NT2/D1 (cell line): ENCODE data around the gene KCNN3.

ENCODE experiments used
- DNase-seq: peaks from one replicate; pipeline ENCODE4 v3.0.0-alpha.2; 2011; ENCODE audit warnings: low read depth, low spot score
- H3K27me3 ChIP-seq: 2 replicates; pipeline ENCODE4 v1.6.0; 2011; ENCODE audit warnings: mild to moderate bottlenecking; ENCODE audit not compliant: insufficient read length, insufficient read depth
- H3K36me3 ChIP-seq: 2 replicates; pipeline ENCODE4 v1.6.1; 2011; ENCODE audit warnings: mild to moderate bottlenecking, low read length, mixed read lengths; ENCODE audit not compliant: insufficient read depth, insufficient read length
- H3K4me1 ChIP-seq: 2 replicates; pipeline ENCODE4 v1.5.1; 2011; ENCODE audit not compliant: insufficient read depth, insufficient read length
- H3K4me3 ChIP-seq: 2 replicates; pipeline ENCODE4 v1.5.1; 2011; ENCODE audit warnings: low read depth; ENCODE audit not compliant: insufficient read length
- H3K9ac ChIP-seq: 2 replicates; pipeline ENCODE4 v1.6.0; 2011; ENCODE audit warnings: low read depth; ENCODE audit not compliant: insufficient read length
- H3K9me3 ChIP-seq: 2 replicates; pipeline ENCODE4 v1.5.1; 2011; ENCODE audit warnings: mild to moderate bottlenecking, low read length; ENCODE audit not compliant: insufficient read depth
- SUZ12 ChIP-seq: IDR thresholded peaks from 2 replicates; pipeline ENCODE4 v1.6.1; 2011; ENCODE audit not compliant: insufficient read length, insufficient read depth; ENCODE audit errors: extremely low read depth
- YY1 ChIP-seq: IDR thresholded peaks from 2 replicates; pipeline ENCODE4 v1.6.1; 2011; ENCODE audit not compliant: insufficient read length, insufficient read depth
- ZNF274 ChIP-seq: IDR thresholded peaks from 2 replicates; pipeline ENCODE4 v1.6.1; 2011; ENCODE audit warnings: mild to moderate bottlenecking, low read depth, low read length

KCNN3 gene

GRCh38 chr1:154715385-154715784 is 154.7 kb downstream of the KCNN3 start:
- no peak for TF ChIP-seq YY1
- no peak for TF ChIP-seq SUZ12
- no peak for TF ChIP-seq ZNF274
- Histone ChIP-seq H3K4me3 (no peak overlapping the region), H3K4me1 (peaks cover 3% of the 10 kb centered on the region), H3K27me3 (no peaks in the 10 kb centered on the region), H3K9ac (no peak overlapping the region), H3K36me3 (no peaks in the 10 kb centered on the region), H3K9me3 (no peaks in the 10 kb centered on the region)
- no peak for DNase-seq

- Histone ChIP-seq H3K9me3 (no peaks in the 10 kb centered on the region), H3K27me3 (no peaks in the 10 kb centered on the region), H3K4me1 (peaks cover 3% of the 10 kb centered on the region), H3K4me3 (no peak overlapping the region), H3K9ac (no peak overlapping the region), H3K36me3 (no peaks in the 10 kb centered on the region)
- TF ChIP-seq ZNF274: no peak
- TF ChIP-seq YY1: no peak
- TF ChIP-seq SUZ12: no peak
- DNase-seq: no peak
These were observed 155.4 kb downstream of the KCNN3 start for GRCh38 chr1:154714638-154715037.

GRCh38 chr1:154714052-154714623 is 155.9 kb downstream of the KCNN3 start:
- no peak overlapping the region for H3K4me3 ChIP-seq
- no peaks in the 10 kb centered on the region for H3K9me3 ChIP-seq
- no peak for TF ChIP-seq YY1
- TF ChIP-seq ZNF274: no peak
- TF ChIP-seq SUZ12: no peak
- H3K27me3 ChIP-seq: no peaks in the 10 kb centered on the region
- no peak for DNase-seq
- H3K36me3 ChIP-seq: no peaks in the 10 kb centered on the region
- H3K9ac ChIP-seq: no peak overlapping the region
- H3K4me1 ChIP-seq: peaks cover 6% of the 10 kb centered on the region

- TF ChIP-seq YY1 (no peak), SUZ12 (no peak), ZNF274 (no peak)
- Histone ChIP-seq H3K9ac (no peak overlapping the region), H3K4me3 (no peak overlapping the region), H3K36me3 (no peaks in the 10 kb centered on the region), H3K27me3 (no peaks in the 10 kb centered on the region), H3K9me3 (no peaks in the 10 kb centered on the region), H3K4me1 (peaks cover 10% of the 10 kb centered on the region)
- no peak for DNase-seq
These were observed 157.1 kb downstream of the KCNN3 start for GRCh38 chr1:154713005-154713404.

GRCh38 chr1:154712166-154712810 is 157.8 kb downstream of the KCNN3 start:
- no peak for DNase-seq
- Histone ChIP-seq H3K9ac (no peak overlapping the region), H3K4me3 (no peak overlapping the region), H3K9me3 (no peaks in the 10 kb centered on the region), H3K36me3 (no peaks in the 10 kb centered on the region), H3K4me1 (peaks cover 12% of the 10 kb centered on the region), H3K27me3 (no peaks in the 10 kb centered on the region)
- no peak for TF ChIP-seq SUZ12
- TF ChIP-seq YY1: no peak
- no peak for TF ChIP-seq ZNF274

- H3K9me3 ChIP-seq: no peaks in the 10 kb centered on the region
- H3K4me1 ChIP-seq: peaks cover 12% of the 10 kb centered on the region
- H3K36me3 ChIP-seq: no peaks in the 10 kb centered on the region
- no peak overlapping the region for H3K4me3 ChIP-seq
- DNase-seq: no peak
- H3K9ac ChIP-seq: no peak overlapping the region
- TF ChIP-seq ZNF274: no peak
- TF ChIP-seq YY1: no peak
- TF ChIP-seq SUZ12: no peak
- H3K27me3 ChIP-seq: no peaks in the 10 kb centered on the region
These were observed 158.7 kb downstream of the KCNN3 start for GRCh38 chr1:154711416-154711815.

- no peaks in the 10 kb centered on the region for H3K9me3 ChIP-seq
- no peak overlapping the region for H3K9ac ChIP-seq
- no peaks in the 10 kb centered on the region for H3K36me3 ChIP-seq
- no peak for TF ChIP-seq ZNF274
- no peak for TF ChIP-seq YY1
- no peak for TF ChIP-seq SUZ12
- H3K4me3 ChIP-seq: no peak overlapping the region
- DNase-seq: no peak
- H3K27me3 ChIP-seq: no peaks in the 10 kb centered on the region
- H3K4me1 ChIP-seq: peaks cover 12% of the 10 kb centered on the region
These were observed 160.0 kb downstream of the KCNN3 start for GRCh38 chr1:154710106-154710505.
